Activated CD4-positive, CD25-positive, alpha-beta regulatory T cell treated with anti-CD3 and anti-CD28 coated beads, Interleukin-2, amount 50 U/mL, for 16 hours (primary cell): ENCODE measurements around the gene RSPRY1.

Source experiments
- DNase-seq: peaks from one replicate; pipeline ENCODE4 v3.0.0-alpha.2; 2020; ENCODE audit warnings: low read depth, low spot score

RSPRY1 gene

DNA sequence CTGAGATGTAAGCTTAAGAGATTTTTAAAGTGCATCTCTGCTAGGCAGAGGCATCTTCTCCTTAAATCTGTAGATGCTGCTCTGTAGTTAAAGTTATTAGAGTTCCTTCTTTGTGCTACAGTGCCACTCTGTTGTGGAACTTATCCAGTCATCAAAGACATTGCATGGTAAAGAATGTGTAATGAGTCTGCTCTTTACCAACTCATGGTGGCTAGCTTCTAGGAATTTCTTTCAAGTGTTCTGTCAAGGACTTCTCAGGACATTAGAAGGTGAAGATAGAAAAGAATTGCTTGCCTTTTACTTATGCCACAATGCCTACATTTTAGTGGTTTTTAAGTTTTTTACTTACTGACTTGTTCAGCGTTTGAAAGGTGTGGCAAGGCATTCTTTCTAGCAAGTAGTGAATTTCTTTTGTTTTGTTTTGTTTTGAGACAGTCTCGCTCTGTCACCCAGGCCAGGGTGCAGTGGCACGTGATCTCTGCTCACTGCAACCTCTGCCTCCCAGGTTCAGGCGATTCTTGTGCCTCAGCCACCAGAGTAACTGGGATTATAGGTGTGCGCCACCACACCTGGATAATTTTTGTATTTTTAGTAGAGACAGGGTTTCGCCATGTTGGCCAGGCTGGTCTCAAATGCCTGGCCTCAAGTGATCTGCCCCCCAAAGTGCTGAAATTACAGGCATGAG, 38.7 kb downstream of the RSPRY1 start:
- no peak for DNase-seq

DNA sequence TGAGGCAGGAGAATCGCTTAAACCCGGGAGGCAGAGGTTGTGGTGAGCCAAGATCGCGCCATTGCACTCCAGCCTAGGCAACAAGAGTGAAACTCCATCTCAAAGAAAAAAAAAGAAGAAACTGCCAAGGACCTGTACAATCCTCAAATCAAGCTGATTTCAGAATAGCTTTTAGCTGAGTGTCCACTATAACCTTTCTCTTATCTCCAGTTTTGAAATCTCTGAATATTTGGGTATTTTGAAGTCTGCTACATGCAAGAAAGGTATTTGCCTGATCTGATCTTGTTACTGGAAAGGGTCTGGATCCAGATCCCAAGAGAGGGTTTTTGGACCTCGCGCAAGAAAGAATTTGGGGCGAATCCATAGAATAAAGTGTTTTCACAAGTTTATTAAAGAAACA, 39.8 kb downstream of the RSPRY1 start:
- DNase-seq, result no peak

- no peak for DNase-seq
Observed at GRCh38 chr16:57226701-57227621, 40.8 kb downstream of the RSPRY1 start.

- DNase-seq, result no peak
Observed at GRCh38 chr16:57229079-57229478, 43.0 kb downstream of the RSPRY1 start.

DNA sequence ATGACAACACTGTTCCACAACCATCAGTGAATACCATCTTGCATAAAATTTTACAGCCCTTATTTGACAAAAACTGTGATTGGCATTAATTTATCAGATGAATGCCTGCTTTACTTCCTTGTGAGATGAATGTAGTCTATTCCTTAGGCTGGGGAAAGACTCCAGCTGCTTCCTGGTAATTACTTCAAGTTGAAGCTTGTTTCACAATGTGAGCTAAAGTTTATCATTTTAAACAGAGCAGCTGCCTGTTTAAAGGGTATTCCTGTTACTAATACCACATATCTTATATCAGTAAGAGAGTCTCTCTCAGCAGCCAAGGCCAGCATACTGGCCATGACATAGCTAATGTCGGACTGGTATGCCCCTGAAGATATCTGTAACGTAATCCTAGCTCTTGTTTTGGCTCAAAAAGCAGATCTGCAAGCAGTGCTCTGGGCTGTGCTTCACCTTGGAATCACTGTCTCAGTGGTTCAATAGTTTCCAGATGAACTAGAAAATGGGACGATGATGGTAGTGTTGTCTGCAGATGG, 45.8 kb downstream of the RSPRY1 start:
- DNase-seq, result no peak

- DNase-seq, result no peak
Observed at GRCh38 chr16:57233944-57234706, 48.0 kb downstream of the RSPRY1 start.

DNA sequence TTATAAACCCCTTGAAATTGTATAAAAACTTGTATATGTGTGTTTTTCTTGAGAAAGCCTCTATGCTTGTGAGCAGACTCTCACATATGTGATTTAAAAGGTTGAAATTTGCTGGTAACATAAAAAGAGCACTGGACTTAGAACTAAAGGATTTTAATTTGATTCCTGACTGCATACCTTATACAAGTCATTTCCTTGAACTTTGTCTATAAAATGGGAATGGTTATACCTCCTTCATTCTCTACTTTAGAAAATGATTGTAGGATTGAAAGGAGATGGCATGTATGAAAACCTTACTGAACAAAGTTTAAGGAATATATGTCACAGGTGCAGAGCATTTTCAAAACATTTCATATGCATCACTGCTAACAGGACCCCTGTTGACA, 48.6 kb downstream of the RSPRY1 start:
- DNase-seq, result no peak

GRCh38 chr16:57235128-57236021, 49.2 kb downstream of the RSPRY1 start:
- DNase-seq, result no peak

GRCh38 chr16:57236022-57236350, 49.9 kb downstream of the RSPRY1 start:
- no peak for DNase-seq

- DNase-seq, result no peak
Observed at GRCh38 chr16:57238682-57239081, 52.6 kb downstream of the RSPRY1 start.

DNA sequence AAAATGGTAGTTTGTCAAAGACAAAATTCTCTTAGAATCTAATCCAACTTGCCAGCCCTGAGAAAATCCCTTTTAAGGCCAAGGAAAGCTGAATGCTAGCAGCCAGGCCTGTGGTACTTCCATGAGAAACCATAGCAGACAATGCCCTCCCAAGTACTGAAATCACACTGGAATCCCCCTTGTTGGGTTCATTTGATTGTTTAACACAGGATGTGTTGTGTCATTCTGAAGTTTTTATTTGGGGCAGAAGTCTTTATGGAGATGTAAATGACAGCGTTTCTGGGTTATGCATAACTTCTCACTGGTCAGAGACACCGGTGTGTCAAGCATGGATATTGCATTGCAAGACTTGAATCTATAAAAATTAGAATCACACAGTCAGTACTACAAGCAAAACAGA, 53.0 kb downstream of the RSPRY1 start:
- DNase-seq, result no peak

- no peak for DNase-seq
Observed at GRCh38 chr16:57240851-57241250, 54.7 kb downstream of the RSPRY1 start.

DNA sequence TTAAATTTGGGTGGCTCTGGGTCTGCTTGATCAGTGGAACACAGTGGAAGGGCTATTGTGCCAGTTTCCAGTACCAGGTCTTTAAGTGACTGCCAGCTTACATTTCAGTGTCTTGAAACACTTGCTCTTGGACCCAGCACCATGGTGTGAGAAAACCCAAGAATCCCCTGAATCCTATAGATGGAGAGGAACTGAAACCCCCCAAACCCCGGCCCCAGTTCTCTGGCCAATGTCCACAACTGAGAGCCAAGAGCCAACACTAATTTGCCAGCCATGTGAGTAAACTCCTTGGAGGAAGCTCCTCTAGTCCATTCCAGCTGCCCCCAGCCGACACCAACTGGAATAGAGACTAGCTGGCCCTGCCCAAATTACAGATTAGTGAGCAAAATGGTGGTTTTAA, 56.5 kb downstream of the RSPRY1 start:
- DNase-seq, result no peak

DNA sequence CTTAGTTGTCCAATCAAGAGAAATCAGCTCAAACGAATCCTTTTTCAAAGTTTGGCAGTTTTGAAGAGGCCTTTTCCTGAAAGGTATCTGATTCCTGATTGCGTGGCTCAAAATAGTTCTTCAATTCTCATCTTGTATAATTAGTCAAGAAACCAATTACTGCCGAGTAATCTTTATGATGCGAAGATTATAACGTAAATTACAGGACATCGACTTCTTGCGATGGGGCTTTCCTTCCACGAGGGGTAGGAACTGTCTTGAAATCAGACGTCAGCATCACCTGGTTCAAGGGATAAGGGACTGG, 58.3 kb downstream of the RSPRY1 start:
- DNase-seq, result no peak

- DNase-seq, result peak; percentile 93
Observed at GRCh38 chr16:57244767-57245471, 58.8 kb downstream of the RSPRY1 start, which contains the start of gene ARL2BP. Gene ARL2BP, plus strand, starts transcription at chr16:57245259. Its CDS starts 109 bp downstream, at chr16:57245368.

DNA sequence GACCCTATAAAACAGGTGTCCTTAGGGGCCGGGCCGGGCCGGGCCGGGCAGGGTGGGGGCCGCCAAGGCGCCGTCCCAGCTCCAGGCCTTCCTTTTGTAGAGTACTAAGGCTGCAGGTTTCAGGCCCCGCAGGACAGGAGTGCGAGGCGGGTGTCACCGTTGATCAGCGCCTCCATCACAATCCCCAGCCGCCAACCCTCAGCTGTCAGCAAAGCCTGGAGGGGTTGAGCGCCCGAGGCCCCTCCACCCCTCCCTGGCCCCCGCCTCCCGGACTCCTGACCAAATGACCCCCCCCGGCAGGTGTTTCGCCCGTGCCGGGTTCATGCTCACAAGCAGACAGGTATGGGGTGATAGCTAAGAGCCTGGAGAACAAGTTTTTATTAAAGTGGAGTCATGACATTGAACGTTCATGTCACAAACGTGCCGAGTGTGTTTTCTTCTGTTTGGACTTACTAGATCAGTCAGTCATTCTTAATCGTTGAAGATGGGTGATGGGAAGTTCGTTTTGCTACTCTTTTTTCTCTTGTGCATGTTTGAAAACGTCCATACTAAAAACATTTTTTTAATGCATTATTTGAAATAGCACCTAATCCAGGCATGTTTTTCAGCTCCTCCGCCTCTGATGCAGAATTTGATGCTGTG, 59.5 kb downstream of the RSPRY1 start:
- DNase-seq, result no peak

- no peak for DNase-seq
Observed at GRCh38 chr16:57251352-57251751, 65.2 kb downstream of the RSPRY1 start.

GRCh38 chr16:57252148-57252721, 66.1 kb downstream of the RSPRY1 start:
- DNase-seq, result no peak

DNA sequence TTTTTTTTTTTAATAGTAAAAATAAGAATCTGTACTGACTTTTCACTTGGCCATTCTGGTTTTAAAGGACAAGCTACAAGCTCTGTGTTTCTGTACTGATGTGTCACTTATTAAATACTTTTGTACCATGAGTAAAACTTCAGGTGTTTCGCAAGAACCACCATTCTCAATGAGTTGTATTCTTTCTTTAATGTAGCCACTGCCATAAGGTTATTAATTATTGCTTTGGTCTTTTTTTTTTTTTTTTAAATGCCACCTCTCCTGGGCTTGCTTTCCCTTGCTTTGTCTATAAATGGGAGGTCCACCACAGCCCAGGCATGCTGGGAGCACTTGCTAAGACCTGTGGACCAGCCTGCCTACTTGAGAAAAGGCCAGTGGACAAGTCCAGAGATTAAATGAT, 67.3 kb downstream of the RSPRY1 start:
- no peak for DNase-seq
